GM21360 (cell line): Measurements from ENCODE around the gene ODAD3.

Experiments
- ATAC-seq: cut with Tn5 transposase; IDR thresholded peaks from one replicate; pipeline ENCODE4 v1.9.1; 2021; ENCODE audit warnings: mild to moderate bottlenecking, moderate library complexity; ENCODE audit not compliant: unreplicated experiment

ODAD3 gene

DNA sequence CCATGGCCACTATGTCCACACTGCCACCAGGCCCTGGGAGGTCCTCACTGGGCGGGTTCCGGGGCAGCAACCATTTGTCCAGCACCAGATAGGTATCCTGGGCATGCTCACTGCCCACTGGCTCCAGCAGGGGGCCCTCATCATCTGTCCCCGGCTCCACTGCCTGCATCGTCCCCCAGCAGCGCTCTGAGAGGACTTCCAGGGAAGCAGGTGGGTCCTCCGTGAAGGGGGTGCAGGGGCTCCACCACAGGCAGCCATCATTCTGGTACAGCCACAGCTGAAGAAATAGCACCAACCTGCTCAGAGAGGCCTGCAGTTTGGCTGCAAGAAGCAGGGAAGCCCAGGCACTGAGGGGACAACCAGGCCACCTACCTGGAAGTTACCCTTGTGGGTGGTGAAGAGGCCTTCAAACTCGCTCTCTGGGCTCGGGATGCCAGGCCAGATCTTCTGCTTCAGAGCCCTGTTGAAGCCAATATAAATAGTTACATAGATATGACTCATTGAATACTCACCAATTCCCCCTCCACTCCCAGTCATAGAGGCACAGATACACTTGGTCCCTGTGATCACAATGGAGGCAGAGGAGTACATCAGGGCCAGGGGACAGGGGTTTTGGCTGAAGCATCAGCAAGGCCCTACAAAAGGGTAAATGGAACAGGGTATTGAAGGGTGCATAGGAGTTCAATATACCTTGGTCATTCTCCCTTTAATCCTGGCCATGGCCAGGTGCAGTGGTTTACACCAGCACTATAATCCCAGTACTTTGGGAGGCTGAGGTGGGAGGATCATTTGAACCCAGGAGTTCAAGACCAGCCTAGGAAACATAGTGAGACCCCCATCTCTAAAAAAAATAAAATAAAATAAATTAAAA lies 56.4 kb downstream of the ODAD3 start:
- no peak for ATAC-seq

GRCh38 chr19:11377756-11378155 lies 57.2 kb downstream of the ODAD3 start:
- no peak for ATAC-seq

DNA sequence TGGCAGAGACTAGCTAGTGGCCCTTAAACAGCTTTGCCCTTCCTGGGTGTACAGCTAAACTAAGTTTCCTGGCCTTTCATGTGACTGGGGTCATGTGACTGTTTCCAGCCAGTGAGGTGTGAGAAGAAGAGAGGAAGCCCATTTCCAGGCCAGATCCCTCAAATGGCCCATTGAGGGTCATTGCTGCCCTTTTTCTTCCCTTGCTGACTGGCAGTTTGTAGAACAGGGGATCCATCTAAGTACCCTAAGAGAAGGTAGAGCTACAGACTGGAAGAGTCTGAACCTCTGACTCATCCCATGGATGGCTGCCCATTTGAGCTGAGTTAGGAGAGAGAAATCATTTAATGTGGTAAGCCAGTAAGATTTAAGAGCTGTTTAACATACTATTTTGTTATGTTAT lies 57.7 kb downstream of the ODAD3 start:
- no peak for ATAC-seq

DNA sequence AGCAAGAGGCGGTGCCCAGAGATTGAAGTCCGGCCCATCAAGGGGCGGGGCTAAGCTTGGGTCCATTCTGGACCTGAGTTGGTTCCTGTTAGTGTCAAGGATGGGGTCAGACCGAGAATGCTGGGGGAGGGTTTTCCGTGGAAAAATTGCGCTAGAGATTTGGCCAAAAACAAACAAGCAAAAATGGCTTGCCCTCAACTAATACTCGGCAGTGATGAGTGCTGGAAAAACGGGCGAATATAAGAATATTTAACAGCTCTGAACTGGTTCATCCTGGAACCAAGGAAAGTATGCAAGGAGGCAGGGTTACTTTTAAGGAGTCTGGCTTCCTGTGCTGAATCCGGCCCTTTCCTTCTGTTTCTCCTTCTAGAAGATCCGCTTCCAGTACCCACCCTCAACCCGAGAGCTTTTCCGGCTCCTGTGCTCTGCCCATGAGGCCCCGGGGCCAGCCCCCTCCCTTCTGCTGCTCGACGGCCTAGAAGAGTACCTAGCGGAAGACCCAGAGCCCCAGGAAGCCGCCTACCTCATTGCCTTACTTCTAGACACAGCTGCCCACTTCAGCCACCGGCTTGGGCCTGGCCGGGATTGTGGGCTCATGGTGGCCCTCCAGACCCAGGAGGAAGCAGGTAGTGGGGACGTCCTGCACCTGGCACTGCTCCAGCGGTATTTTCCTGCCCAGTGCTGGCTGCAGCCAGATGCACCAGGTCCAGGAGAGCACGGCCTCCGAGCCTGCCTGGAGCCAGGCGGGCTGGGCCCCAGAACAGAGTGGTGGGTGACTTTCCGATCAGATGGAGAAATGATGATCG lies 59.6 kb downstream of the ODAD3 start:
- no peak for ATAC-seq

DNA sequence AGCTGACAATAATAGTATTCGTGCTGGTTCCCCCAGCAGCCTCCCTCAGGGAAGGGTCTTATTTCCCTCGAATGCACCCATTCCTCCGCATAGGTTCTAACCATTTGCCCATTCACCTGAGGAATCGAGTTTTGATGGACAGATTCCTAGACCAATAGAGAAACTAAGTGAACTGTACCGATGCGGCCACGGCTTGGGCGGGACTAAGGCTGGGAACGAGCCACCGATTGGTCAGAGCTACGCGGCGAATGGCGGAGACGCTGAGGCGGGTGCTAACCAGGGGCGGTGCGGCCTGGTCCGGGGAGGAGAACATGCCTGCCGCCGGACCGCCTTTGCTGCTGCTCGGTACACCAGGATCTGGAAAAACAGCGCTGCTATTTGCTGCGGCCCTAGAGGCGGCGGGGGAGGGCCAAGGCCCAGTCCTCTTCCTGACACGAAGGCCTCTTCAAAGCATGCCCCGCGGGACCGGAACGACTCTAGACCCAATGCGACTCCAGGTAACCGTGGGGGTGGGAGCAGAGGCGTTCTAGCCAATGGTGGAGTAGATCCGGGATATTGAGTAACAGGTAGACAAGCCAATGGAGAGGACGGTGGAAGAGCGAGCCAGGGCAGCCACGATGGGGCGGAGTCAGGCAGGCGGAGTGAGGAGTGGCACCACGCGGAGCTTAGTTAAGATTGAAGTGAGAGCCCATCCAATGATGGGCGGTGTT lies 60.3 kb downstream of the ODAD3 start, which contains the start of gene SWSAP1:
SWSAP1 (plus strand) TSS at position 234 of the 710 bp plus-strand sequence; CDS start at position 249, 15 bp downstream.
- ATAC-seq = peak; percentile 83

- ATAC-seq = no peak
Observed at GRCh38 chr19:11373885-11374432, 61.0 kb downstream of the ODAD3 start.

DNA sequence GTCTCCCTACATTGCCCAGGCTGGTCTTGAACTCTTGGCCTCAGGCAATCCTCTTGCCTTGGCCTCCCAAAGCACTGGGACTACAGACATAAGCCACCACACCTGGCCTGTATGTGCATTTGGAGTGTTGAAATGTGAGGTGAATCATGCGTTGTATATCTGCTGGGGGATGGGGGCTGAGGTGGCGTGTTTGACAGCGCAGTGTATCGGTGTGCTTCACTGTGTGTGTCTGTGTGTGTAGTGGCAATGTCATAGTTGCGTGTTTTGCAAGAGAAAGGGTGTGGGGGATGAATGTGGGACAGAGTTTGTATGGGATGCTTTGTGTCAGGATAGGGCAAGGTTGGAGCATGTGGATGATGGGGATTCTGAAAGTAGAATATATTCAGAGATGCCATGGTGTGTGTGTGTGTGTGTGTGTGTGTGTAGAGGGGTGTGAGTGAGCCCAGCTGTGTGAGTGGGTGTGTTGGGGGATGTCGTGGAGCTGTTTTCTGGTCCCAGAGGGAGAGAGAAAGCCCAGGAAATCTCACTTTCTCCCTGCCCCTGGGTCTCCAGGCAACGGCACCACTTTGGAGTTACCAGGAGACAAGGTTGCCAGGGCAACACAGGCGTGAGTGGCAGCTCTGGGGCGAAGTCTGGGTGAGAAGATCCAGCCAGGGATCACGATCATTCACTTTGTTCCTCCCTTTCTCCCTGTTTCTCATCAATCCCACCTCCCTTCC lies 61.6 kb downstream of the ODAD3 start:
- no peak for ATAC-seq

GRCh38 chr19:11370744-11371143 lies 64.2 kb downstream of the ODAD3 start:
- no peak for ATAC-seq
